Measurements from ENCODE around the gene EPB41L3. TPM values are rescaled to one million over a fixed set of nuclear protein-coding genes. Genes with fewer than 3 reads are reported as not detected.

Gene EPB41L3
- total RNA-seq, 2 donors from 2014 or later: 37.4 to 77.2 TPM

GRCh38 chr18:5532066-5532465 lies 11.7 kb downstream of the EPB41L3 start:
- no peak for TF ChIP-seq CTCF (IDR thresholded peaks at IDR 0.05)
- Histone ChIP-seq H3K4me1 (ENCODE audit: control insufficient read depth in 1 of 2, low read depth in 2 of 2) (no peaks in the 10 kb centered on the region), H3K27ac (no peak overlapping the region), H3K4me3 (no peak overlapping the region), H3K27me3 (replicated peaks; ENCODE audit: insufficient read depth) (no peaks in the 10 kb centered on the region), H3K36me3 (no peaks in the 10 kb centered on the region), H3K9me3 (no peaks in the 10 kb centered on the region)
- DNase-seq (ENCODE audit: low spot score) (no peak), ATAC-seq (ENCODE audit: insufficient number of reproducible peaks, low FRiP score, low read depth) (no peak)

- no peak for DNase-seq (ENCODE audit: low spot score)
- Histone ChIP-seq H3K27ac (no peak overlapping the region), H3K27me3 (replicated peaks; ENCODE audit: insufficient read depth) (no peaks in the 10 kb centered on the region), H3K4me1 (ENCODE audit: control insufficient read depth in 1 of 2, low read depth in 2 of 2) (no peaks in the 10 kb centered on the region), H3K36me3 (no peaks in the 10 kb centered on the region), H3K9me3 (no peaks in the 10 kb centered on the region), H3K4me3 (no peak overlapping the region)
- TF ChIP-seq CTCF (IDR thresholded peaks at IDR 0.05): no peak
- ATAC-seq (ENCODE audit: insufficient number of reproducible peaks, low FRiP score, low read depth): no peak
Observed at GRCh38 chr18:5530629-5531178, 13.1 kb downstream of the EPB41L3 start.

- H3K4me1 ChIP-seq (ENCODE audit: control insufficient read depth in 1 of 2, low read depth in 2 of 2): no peaks in the 10 kb centered on the region
- DNase-seq (ENCODE audit: low spot score): no peak
- no peak overlapping the region for H3K27ac ChIP-seq
- H3K9me3 ChIP-seq: no peaks in the 10 kb centered on the region
- no peaks in the 10 kb centered on the region for H3K27me3 ChIP-seq (replicated peaks; ENCODE audit: insufficient read depth)
- no peaks in the 10 kb centered on the region for H3K36me3 ChIP-seq
- no peak overlapping the region for H3K4me3 ChIP-seq
- ATAC-seq (ENCODE audit: insufficient number of reproducible peaks, low FRiP score, low read depth): no peak
- TF ChIP-seq CTCF (IDR thresholded peaks at IDR 0.05): no peak
Observed at GRCh38 chr18:5529471-5529870, 14.3 kb downstream of the EPB41L3 start.

GRCh38 chr18:5527603-5528002 lies 16.2 kb downstream of the EPB41L3 start:
- ATAC-seq (ENCODE audit: insufficient number of reproducible peaks, low FRiP score, low read depth) (no peak), DNase-seq (ENCODE audit: low spot score) (no peak)
- H3K4me1 ChIP-seq (ENCODE audit: control insufficient read depth in 1 of 2, low read depth in 2 of 2): no peaks in the 10 kb centered on the region
- H3K9me3 ChIP-seq: no peaks in the 10 kb centered on the region
- H3K27ac ChIP-seq: no peak overlapping the region
- no peaks in the 10 kb centered on the region for H3K36me3 ChIP-seq
- no peak overlapping the region for H3K4me3 ChIP-seq
- TF ChIP-seq CTCF (IDR thresholded peaks at IDR 0.05): no peak
- no peaks in the 10 kb centered on the region for H3K27me3 ChIP-seq (replicated peaks; ENCODE audit: insufficient read depth)

GRCh38 chr18:5524660-5525059 lies 19.1 kb downstream of the EPB41L3 start:
- Histone ChIP-seq H3K27me3 (replicated peaks; ENCODE audit: insufficient read depth) (no peaks in the 10 kb centered on the region), H3K4me1 (ENCODE audit: control insufficient read depth in 1 of 2, low read depth in 2 of 2) (no peaks in the 10 kb centered on the region), H3K27ac (no peak overlapping the region), H3K9me3 (no peaks in the 10 kb centered on the region), H3K36me3 (no peaks in the 10 kb centered on the region), H3K4me3 (no peak overlapping the region)
- no peak for TF ChIP-seq CTCF (IDR thresholded peaks at IDR 0.05)
- no peak for ATAC-seq (ENCODE audit: insufficient number of reproducible peaks, low FRiP score, low read depth)
- no peak for DNase-seq (ENCODE audit: low spot score)

All from thoracic aorta (tissue), 2 donors.